Effector CD8-positive, alpha-beta T cell (primary cell): ENCODE results near the gene PRSS22.
A peak's percentile ranks its signal among the peaks of the same experiment; 100 is the strongest.

Experiments
- DNase-seq: peaks from one replicate; lab custom pipeline; 2025; lab: John Stamatoyannopoulos, UW

PRSS22 gene

GRCh38 chr16:2852731-2853507, 5.1 kb downstream of the PRSS22 start:
- no peak for DNase-seq

- no peak for DNase-seq
Measured at GRCh38 chr16:2852003-2852730, 5.8 kb downstream of the PRSS22 start.

GRCh38 chr16:2848933-2849725, 8.8 kb downstream of the PRSS22 start:
- no peak for DNase-seq

- DNase-seq = no peak
Measured at GRCh38 chr16:2846511-2847310, 11.3 kb downstream of the PRSS22 start.

GRCh38 chr16:2845116-2845515, 12.9 kb downstream of the PRSS22 start:
- no peak for DNase-seq

GRCh38 chr16:2843526-2843925, 14.4 kb downstream of the PRSS22 start:
- no peak for DNase-seq

GRCh38 chr16:2842340-2843000, 15.5 kb downstream of the PRSS22 start:
- peak; percentile 28 for DNase-seq

- DNase-seq = no peak
Measured at GRCh38 chr16:2841606-2842339, 16.2 kb downstream of the PRSS22 start.

- no peak for DNase-seq
Measured at GRCh38 chr16:2840914-2841313, 17.1 kb downstream of the PRSS22 start.

- no peak for DNase-seq
Measured at GRCh38 chr16:2839650-2840450, 18.1 kb downstream of the PRSS22 start.

GRCh38 chr16:2838928-2839327, 19.0 kb downstream of the PRSS22 start:
- peak; percentile 27 for DNase-seq

- DNase-seq = no peak
Measured at GRCh38 chr16:2836646-2837508, 21.1 kb downstream of the PRSS22 start.

GRCh38 chr16:2835638-2836493, 22.1 kb downstream of the PRSS22 start:
- no peak for DNase-seq

GRCh38 chr16:2834968-2835367, 23.0 kb downstream of the PRSS22 start:
- DNase-seq = no peak

GRCh38 chr16:2833776-2834175, 24.2 kb downstream of the PRSS22 start:
- DNase-seq = no peak

GRCh38 chr16:2831203-2831602, 26.8 kb downstream of the PRSS22 start:
- DNase-seq = no peak

GRCh38 chr16:2830355-2830695, 27.6 kb downstream of the PRSS22 start:
- no peak for DNase-seq
